Mononuclear cell (primary cell): ENCODE measurements around the gene GRIA1. TPM values are rescaled to one million over a fixed set of nuclear protein-coding genes. Genes with fewer than 3 reads are reported as not detected.

Experiments used
- H3K27me3 ChIP-seq: 2 replicates; pipeline ENCODE4 v1.6.0; 2011; ENCODE audit warnings: low read length, control low read depth; ENCODE audit not compliant: insufficient read depth
- H3K4me1 ChIP-seq: 2 replicates; pipeline ENCODE4 v1.5.1; 2011; ENCODE audit warnings: mild to moderate bottlenecking, low read length, control low read depth; ENCODE audit not compliant: insufficient read depth
- H3K4me3 ChIP-seq: 2 replicates; pipeline ENCODE4 v1.5.1; 2011; ENCODE audit warnings: mild to moderate bottlenecking, low read length, moderate library complexity
- H3K9me3 ChIP-seq: 2 replicates; pipeline ENCODE4 v1.5.1; 2011; ENCODE audit warnings: low read depth, mild to moderate bottlenecking, control low read depth, low read length
- total RNA-seq: library from RNA; depleted of rRNA; stranded (reverse); fragments of >200 nt; gene quantifications from one replicate; pipeline ENCODE4 v1.2.3, GENCODE V29; 2012

The GRIA1 gene
- total RNA-seq, 1 donor = not detected

DNA sequence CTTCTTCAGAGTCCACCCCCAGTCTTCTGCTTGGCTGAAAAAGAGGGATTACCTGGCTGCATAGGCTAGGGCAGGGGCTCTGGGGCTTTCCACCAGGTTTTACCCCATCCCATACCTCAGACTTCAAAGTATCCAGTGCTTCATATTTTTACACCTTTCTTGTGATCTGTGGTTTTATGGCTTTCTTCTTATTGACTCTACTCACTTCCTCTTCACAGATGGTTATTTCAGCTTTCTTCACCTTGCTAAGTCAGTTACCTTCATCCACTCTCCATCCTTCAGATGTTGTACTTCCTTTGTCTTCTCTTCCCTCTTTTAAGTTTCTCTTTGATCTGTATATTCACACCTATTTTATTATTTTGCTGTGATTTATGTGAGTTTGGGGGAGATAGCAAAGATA is 104.3 kb downstream of the GRIA1 start:
- Histone ChIP-seq H3K9me3 (no peaks in the 10 kb centered on the region), H3K4me1 (no peaks in the 10 kb centered on the region), H3K4me3 (no peak overlapping the region), H3K27me3 (no peaks in the 10 kb centered on the region)

DNA sequence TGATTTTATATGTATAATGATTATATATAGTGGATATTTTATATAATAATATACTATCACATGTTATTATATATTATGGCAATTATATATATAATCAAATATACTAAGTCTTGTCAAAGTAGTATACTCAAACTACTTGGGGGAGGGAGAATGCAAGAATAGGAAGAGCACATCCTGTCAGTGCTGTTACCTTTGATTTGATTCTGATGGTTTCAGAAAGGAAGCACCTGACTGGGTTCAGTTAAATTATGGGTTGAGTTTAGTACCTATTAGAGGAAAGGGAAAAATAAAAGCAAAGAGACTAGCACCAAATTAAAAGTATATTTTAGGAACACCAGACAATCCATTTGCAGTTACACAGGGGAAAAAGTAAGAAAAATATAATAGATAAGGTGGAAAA is 107.6 kb downstream of the GRIA1 start:
- Histone ChIP-seq H3K27me3 (no peaks in the 10 kb centered on the region), H3K4me1 (no peaks in the 10 kb centered on the region), H3K4me3 (no peak overlapping the region), H3K9me3 (no peaks in the 10 kb centered on the region)

DNA sequence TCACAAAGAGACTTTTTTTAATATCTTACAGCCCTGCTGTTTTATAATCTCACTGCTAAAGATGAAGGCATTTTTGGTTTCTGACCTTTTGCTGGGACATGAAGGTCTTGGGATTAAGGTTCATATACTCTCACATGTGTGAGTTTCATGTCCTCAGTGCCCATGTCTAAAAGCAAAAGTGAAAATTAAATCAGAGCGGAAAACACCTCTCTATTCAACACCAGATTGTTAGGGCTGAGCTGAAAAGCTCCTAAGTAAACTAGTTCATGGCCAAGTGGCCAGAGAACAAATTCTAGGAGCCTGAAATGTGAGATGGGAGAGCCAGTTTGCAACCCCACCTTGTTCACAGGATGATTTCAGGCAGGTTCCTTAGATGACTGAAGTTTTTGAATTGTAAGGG is 110.9 kb downstream of the GRIA1 start:
- Histone ChIP-seq H3K9me3 (no peaks in the 10 kb centered on the region), H3K27me3 (no peaks in the 10 kb centered on the region), H3K4me1 (no peaks in the 10 kb centered on the region), H3K4me3 (no peak overlapping the region)

DNA sequence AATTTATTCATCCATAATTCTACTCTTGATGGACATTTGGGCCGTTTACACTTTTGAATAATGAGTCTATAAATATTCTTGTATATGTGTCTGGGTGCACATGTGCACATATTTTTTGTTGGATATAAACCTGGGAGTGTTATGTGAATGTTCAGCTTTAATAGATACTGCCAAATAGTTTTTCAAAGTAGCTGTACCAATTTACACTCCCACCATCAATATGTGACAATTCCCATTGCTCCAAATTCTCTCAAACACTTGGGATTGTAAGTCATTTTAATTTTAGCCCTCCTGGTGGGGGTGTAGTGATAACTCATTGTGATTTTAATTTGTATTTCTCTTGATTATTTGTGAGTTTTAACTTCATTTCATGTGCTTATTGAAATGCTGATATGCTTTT is 114.9 kb downstream of the GRIA1 start:
- Histone ChIP-seq H3K27me3 (no peaks in the 10 kb centered on the region), H3K4me1 (no peaks in the 10 kb centered on the region), H3K9me3 (no peaks in the 10 kb centered on the region), H3K4me3 (no peak overlapping the region)

DNA sequence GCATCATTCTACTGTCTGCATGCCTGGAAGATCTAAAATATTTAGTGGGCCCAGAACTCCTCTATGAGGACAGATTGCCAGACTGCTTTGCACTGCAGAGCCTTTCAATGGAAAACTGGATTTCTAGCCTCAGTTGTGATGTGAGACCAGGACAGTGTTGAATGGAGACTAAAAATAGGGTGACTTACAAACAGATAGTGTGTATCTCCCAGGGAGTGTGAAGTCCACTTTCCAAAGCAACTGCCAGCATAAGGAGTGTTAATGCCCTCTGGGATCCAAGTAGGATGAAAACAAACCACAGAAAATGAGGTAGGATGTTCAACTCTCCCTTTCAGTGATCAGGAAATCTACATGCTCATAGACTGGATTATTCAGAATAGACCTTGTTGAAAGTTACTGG is 119.5 kb downstream of the GRIA1 start:
- no peak overlapping the region for H3K4me3 ChIP-seq
- no peaks in the 10 kb centered on the region for H3K9me3 ChIP-seq
- H3K4me1 ChIP-seq = no peaks in the 10 kb centered on the region
- no peaks in the 10 kb centered on the region for H3K27me3 ChIP-seq

DNA sequence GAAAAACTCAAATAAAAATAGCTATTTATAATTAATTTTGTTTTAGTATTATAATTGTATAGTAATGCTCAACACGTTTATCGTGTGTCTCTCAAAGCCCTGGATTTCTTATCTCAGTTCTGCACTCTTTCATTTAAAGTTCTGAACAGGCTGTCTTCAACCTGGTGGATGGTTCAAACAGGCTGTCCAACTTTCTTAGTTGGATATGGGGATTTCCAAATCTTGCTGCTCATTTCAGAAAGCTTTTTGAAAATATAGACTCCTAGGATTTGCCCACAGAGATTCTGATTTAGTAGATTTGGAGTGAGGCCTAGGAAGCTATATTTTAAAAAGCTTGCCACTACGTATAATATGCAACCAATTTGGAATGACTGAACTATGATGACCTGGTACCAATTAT is 120.3 kb downstream of the GRIA1 start:
- no peaks in the 10 kb centered on the region for H3K9me3 ChIP-seq
- no peaks in the 10 kb centered on the region for H3K4me1 ChIP-seq
- H3K27me3 ChIP-seq = no peaks in the 10 kb centered on the region
- H3K4me3 ChIP-seq = no peak overlapping the region

DNA sequence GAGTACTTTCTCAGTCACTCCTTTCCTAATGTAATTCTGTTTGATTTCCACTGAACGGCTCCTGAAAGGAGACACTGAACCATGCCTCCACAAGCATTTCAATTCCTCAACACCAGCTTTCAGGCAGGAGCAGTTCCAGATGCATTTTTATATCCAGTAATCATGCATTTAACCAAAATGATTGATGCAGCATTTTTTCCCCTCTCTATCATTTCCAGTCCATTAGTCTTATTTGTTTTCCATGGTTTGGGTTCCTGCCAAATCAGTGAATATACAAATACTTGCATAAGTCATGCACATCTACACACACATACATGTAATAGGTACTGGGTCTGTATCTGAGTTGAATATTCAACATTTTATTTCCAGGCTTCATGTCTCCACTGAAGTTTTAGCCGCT is 122.7 kb downstream of the GRIA1 start:
- H3K27me3 ChIP-seq = no peaks in the 10 kb centered on the region
- H3K4me1 ChIP-seq = no peaks in the 10 kb centered on the region
- H3K4me3 ChIP-seq = no peak overlapping the region
- no peaks in the 10 kb centered on the region for H3K9me3 ChIP-seq

DNA sequence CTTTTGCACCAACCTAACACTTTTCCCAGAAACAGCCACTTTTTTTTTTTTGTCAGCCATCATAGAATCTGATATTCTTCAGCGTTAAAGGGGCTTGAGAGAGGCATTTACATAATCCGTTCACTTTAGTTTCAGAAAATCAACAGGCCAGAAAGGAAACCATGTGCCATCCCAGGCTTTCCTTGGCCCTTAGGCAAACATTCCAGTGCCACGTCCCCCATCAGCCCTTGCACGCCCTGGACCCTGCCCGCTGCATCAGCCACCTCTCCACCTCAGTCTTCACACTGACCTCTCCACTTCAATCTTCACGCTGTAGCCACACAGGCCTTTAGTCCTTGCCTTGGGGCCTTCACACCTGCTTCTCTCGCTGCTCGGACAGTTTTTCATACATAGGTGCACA is 123.2 kb downstream of the GRIA1 start:
- H3K27me3 ChIP-seq = no peaks in the 10 kb centered on the region
- no peaks in the 10 kb centered on the region for H3K4me1 ChIP-seq
- H3K4me3 ChIP-seq = no peak overlapping the region
- H3K9me3 ChIP-seq = no peaks in the 10 kb centered on the region

DNA sequence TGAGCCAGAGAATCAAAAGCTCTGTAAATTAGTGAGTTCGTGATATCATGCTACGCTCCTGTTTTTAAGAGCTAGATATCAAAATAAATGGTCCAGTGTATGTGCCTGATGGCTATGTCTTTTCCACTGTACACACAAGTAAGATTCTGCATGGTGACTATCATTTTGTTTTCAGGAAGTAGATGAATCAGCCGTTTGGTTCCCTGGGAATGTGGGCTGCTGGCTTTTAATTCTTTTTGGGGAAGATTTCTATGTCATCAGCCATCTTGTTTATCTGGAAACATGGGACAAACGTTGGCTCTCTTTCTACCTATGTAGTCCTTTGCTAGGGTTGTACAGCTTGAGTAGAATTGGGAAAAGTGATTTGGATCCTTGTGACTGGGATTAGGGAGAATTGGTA is 126.7 kb downstream of the GRIA1 start:
- Histone ChIP-seq H3K27me3 (no peaks in the 10 kb centered on the region), H3K4me1 (no peaks in the 10 kb centered on the region), H3K9me3 (no peaks in the 10 kb centered on the region), H3K4me3 (no peak overlapping the region)

DNA sequence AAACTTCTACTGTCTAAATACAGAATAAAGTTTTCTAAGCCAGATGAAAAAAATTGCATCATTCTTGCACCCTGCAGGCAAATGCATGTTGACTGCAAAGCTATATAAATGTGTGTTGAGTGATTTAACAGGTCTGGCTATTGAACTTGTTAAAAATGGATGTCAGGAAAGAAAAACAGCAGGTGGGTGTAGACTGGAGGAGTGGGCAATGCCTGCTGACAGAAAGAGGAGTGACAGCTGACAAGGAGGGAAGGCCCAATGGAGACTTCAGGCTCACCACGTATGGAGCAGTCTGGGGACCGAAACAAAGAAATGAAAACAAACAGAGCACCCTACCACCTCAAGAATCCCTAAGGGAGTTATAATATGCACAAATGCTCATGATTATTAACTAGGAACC is 127.8 kb downstream of the GRIA1 start:
- no peaks in the 10 kb centered on the region for H3K27me3 ChIP-seq
- H3K4me3 ChIP-seq = no peak overlapping the region
- H3K4me1 ChIP-seq = no peaks in the 10 kb centered on the region

DNA sequence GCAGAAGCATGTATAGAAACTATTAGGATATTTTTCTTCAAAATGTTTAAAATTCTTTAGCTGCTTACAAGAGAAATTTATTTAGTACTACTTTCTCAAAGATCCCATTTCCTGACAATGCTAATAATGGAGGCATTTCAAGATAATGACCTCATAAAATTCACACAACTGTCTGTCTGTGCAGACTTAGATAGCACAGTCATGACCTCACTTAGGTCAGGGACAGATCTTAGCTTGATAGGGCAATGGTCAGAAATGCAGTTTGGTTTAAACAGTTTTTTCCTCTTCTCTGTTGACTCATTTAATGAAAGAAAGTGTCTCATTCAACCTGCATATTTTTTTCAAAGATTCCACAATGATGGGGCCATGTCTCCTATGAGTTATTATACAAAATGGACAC is 128.4 kb downstream of the GRIA1 start:
- H3K27me3 ChIP-seq = no peaks in the 10 kb centered on the region
- H3K9me3 ChIP-seq = no peaks in the 10 kb centered on the region
- no peaks in the 10 kb centered on the region for H3K4me1 ChIP-seq

More for the DNA sequence above, 127.8 kb downstream of the GRIA1 start:
- H3K9me3 ChIP-seq = no peaks in the 10 kb centered on the region

DNA sequence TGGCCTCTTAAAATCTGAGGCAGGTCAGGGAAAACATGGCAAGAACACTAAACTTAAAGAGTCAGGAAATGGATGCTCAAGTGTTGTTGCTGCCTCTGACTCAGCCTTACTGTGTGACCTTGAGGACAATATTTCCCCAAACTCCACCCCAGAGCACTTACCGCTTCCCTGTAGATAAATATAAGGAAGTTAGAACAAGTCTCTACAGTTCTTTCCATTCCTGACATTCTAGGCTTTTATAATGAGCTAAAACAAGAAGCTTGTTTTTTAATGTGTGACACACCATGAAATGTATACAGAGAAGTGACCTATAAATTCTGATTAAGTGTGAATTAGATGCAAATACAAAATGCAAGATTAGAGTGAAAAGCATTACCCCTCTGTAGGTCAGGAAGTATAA is 129.3 kb downstream of the GRIA1 start:
- H3K4me3 ChIP-seq = no peak overlapping the region
- H3K27me3 ChIP-seq = no peaks in the 10 kb centered on the region
- no peaks in the 10 kb centered on the region for H3K4me1 ChIP-seq
- no peaks in the 10 kb centered on the region for H3K9me3 ChIP-seq

More for the DNA sequence above, 128.4 kb downstream of the GRIA1 start:
- no peak overlapping the region for H3K4me3 ChIP-seq

DNA sequence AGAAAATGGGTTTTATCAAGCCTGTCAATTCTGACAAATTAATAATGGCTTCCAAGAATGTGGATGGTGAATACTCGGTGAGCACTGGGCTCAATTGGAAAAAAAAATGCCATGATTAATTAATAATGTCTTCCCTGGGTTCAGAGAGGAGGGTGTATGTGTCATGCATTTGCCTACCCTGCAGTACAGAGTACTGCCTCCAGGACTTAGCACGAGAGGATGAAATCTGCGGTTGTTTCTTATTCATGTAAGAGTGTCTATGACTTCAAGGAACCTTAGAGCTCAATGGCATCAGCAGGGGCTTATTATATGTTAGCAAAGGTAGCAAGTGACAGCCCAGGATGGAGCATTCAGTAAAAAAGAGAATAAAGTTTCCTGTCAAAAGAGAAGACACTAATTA is 132.7 kb downstream of the GRIA1 start:
- Histone ChIP-seq H3K4me3 (no peak overlapping the region), H3K4me1 (no peaks in the 10 kb centered on the region), H3K9me3 (no peaks in the 10 kb centered on the region), H3K27me3 (no peaks in the 10 kb centered on the region)

DNA sequence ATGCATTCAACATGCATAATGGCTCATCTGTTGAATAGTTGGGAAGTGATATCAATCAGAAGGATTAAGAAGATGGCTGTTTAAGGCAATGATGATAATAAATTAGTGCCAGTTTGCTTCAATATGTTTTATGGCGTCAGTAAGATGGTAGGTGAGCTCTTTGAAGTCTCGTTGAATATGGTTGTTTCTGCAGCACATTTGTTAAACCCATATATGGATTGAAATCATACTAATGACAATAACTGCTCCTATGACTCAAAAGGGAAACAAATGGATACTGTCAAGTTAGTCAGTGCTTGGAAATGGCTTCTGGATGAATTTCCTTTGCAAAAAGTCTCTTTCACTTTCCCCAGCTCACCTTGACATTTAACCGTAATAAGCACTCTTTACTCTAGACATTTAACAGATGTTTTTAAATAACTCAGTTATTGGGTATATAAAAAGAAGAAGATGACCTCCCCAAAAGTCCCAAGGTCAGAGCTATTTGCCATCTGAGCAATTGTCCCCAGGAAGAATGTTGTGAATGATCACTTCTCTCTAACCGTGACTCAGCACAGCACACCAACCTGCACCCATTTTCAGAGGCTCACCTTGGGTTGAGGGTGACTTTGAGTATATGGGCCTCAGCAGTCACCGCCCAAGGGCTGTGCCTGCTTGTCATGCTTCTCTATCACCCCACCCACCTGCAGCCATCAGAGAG is 133.4 kb downstream of the GRIA1 start:
- Histone ChIP-seq H3K27me3 (no peaks in the 10 kb centered on the region), H3K4me3 (no peak overlapping the region), H3K9me3 (no peaks in the 10 kb centered on the region), H3K4me1 (no peaks in the 10 kb centered on the region)

DNA sequence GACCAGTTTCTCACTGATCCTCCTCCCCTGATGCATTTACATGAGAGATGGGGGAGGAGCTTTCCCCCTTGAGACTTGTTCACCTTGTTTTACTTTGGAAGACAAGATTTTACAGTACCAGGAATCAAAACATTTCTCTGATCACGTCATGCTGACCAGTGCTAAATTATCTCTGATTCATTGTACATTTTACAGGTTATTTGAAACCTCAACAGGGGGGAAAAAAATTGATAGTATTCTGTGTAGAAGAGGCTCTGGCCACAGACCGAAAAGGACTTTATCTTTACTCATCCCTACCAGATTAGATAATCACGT is 133.9 kb downstream of the GRIA1 start:
- Histone ChIP-seq H3K4me1 (no peaks in the 10 kb centered on the region), H3K27me3 (no peaks in the 10 kb centered on the region), H3K9me3 (no peaks in the 10 kb centered on the region), H3K4me3 (no peak overlapping the region)

DNA sequence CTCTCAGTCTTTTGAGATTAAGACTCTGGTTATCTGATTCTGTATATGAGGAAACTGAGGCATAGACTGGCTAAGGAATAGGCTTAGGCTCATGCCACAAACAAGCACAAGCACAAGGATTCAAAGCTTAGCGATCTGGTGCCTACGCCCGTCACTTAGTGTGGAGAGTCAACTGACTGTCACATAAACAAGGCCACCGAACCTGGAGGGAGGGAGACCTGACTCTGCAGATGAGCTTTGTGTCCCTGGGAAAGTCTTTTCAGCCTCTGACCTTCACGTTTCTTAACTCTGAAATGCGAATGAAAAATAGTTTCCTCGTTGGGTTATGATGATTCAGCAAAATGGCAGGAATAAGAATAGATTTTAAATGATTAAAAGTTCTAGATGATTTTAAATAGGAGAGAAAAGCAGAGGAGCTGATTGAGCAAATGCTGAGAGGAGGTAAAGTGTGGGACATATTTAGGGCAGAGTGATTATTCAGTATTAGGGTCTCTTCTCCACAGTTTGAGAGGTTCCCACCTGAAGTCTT is 135.4 kb downstream of the GRIA1 start:
- no peaks in the 10 kb centered on the region for H3K4me1 ChIP-seq
- no peaks in the 10 kb centered on the region for H3K27me3 ChIP-seq
- H3K9me3 ChIP-seq = no peaks in the 10 kb centered on the region
- H3K4me3 ChIP-seq = no peak overlapping the region
